SK-N-SH (cell line): ENCODE results near the gene ZNF587B.

Experiments
- CHD2 ChIP-seq: fragments of 150-350 bp; IDR thresholded peaks from 2 replicates; pipeline ENCODE4 v1.6.1; 2018; ENCODE audit warnings: low read length; ENCODE audit not compliant: partially characterized antibody
- CTCF ChIP-seq: fragments of 200-600 bp; sonication (generic); IDR thresholded peaks from 2 replicates; pipeline ENCODE4 v1.6.1; 2017; ENCODE audit warnings: antibody characterized with exemption, mild to moderate bottlenecking, moderate library complexity
- EP300 ChIP-seq, 2 experiments: IDR thresholded peaks; 2 replicates each; pipeline versions ENCODE4 v1.4.0 to v1.6.1; 2012; ENCODE audit warnings: borderline replicate concordance in 1 of 2, low read depth in 1 of 2, low read length in 1 of 2
- EZH2phosphoT487 ChIP-seq: fragments of 200-600 bp; sonication (generic); IDR thresholded peaks from 2 replicates; pipeline ENCODE4 v1.6.1; 2017; ENCODE audit warnings: low read depth, mixed run types, mild to moderate bottlenecking, antibody characterized with exemption, moderate library complexity, borderline replicate concordance
- TCF12 ChIP-seq: IDR thresholded peaks from 2 replicates; pipeline ENCODE4 v1.4.0; 2012

- TF ChIP-seq CTCF: no peak
- TF ChIP-seq CHD2: no peak
- no peak for TF ChIP-seq TCF12
- no peak for TF ChIP-seq EP300 (IDR thresholded peaks at IDR 0.05; ENCODE audit: borderline replicate concordance in 1 of 2, low read depth in 1 of 2, low read length in 1 of 2)
- no peak for TF ChIP-seq EZH2phosphoT487
Observed at GRCh38 chr19:57817976-57818375, 12.1 kb upstream of the ZNF587B start.
